ENCODE measurements around the gene NDRG2.
"Not testable (repeated sequence)": the region's sequence is repeated elsewhere in the genome, so short reads cannot be mapped to it uniquely, and the experiment has no call there.

Gene NDRG2

GRCh38 chr14:21033133-21033698, 8.4 kb upstream of the NDRG2 start:
- DNase-seq: no peak

- no peak for DNase-seq
Observed at GRCh38 chr14:21032326-21033132, 7.7 kb upstream of the NDRG2 start.

GRCh38 chr14:21030531-21030930, 5.7 kb upstream of the NDRG2 start:
- DNase-seq: no peak

GRCh38 chr14:21029917-21030316, 5.1 kb upstream of the NDRG2 start, which contains the start of gene TPPP2:
Gene TPPP2 (plus strand): TSS chr14:21030217. CDS start chr14:21030582, 365 bp downstream.
- no peak for DNase-seq

DNA sequence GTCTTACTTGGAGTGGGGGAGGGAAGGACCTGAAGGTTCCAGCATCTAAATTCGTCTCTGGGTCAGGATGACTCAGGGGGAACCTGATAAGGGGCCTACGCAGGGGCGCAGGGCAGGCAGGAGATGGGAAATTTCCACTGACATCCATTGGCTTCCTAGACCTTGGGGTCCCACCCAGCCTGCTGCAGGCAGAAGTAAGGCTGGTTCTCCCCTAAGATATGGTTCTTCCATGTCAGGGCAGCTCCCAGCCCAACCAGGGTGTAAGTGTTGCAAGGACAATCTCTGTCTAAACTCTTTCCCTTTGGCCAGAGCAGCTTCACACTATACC, 2.1 kb upstream of the NDRG2 start:
- DNase-seq: no peak

DNA sequence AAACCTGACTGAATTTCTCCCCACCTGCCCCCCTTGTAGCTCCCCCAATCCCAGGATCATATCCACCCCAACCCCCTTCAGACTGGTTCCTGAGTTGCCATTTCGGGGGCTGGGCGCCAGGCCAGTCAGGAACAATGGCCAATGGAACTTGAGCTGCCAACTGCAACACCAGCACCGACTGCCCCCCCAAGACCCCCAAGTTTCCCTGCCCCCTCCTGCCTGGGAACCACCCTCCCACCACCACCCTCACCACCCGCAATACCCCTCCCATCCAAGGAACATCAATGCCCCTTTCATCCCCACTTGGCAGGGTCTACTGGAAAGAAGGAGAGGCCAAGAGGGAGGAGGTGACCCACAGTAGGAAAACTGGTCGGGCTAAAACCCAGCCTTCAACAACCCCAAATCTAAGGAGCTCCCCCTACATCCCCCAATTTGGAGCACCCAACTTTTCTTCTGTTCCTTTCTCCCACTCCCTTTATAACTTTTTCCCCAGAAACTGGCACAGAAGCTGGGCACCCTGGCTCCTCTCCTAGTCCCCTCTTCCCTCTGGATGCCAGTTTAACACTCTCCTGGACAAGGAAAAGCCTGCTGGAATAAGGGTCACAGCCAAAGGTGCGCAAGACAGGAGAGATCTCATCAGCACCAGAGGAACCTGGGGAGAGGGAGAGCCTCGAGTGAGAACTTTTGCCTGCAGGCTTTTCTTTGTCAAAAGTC, 1.6 kb upstream of the NDRG2 start:
- no peak for DNase-seq

GRCh38 chr14:21025371-21026273, 761 bp upstream of the NDRG2 start:
- no peak for DNase-seq

DNA sequence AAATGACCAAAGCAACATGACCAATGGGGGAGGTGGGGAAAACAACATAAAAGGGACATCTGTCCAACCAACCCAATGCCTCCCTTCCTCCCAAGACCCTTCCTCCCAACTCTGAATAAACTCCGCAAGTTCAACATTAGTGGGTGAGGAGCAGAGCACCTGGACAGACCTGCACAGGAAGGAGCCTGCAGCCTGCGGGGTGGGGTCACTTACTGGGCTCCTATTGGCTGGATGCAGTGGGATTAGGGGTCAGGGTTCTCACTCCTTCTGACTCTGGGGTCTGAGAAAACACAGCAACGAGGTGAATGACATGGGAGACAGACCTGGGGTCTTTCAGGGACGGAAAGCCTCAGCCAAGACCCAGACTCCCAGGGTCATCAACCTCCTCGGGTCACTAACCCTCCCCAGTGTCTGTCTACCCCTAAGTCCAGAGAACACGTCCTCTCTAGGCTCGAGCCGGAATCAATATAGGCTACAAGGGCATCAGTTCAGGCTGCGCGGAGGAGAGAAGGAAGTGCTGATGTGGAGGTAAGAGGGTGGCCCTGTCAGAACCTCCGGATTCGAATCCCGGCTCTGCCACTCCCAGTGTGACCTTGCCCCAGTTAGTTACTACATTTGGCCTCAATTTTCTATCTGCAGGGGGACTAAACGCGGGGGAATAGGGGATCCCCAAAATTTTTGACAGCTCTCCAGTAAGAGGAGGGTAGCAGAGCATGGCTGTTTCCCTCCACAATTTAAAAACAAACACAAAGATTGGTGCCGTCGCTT, 860 bp downstream of the NDRG2 start:
- DNase-seq: no peak

GRCh38 chr14:21023174-21023573, 1.7 kb downstream of the NDRG2 start:
- DNase-seq: no peak

DNA sequence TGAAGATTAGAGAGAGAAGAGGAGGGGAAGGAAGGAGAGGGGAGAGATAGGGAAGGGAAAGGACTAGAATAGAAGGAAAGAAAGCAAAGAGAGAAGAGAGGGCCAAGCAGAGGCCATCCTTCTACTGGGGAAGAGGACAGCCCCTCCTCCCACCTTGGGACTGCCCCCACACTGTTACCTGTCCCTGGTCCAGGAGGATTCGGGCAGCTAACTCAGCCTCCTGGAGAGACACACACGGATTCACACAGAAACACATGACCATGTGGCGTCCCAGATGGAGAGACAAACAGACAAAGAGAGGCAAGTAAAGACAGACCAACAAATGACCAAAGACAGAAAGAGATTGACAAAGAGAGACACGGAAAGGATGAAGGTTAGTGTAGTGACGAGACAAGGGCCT, 2.2 kb downstream of the NDRG2 start:
- no peak for DNase-seq

GRCh38 chr14:21020977-21021545, 3.8 kb downstream of the NDRG2 start:
- DNase-seq: no peak

GRCh38 chr14:21019366-21019765, 5.5 kb downstream of the NDRG2 start:
- DNase-seq: no peak

DNA sequence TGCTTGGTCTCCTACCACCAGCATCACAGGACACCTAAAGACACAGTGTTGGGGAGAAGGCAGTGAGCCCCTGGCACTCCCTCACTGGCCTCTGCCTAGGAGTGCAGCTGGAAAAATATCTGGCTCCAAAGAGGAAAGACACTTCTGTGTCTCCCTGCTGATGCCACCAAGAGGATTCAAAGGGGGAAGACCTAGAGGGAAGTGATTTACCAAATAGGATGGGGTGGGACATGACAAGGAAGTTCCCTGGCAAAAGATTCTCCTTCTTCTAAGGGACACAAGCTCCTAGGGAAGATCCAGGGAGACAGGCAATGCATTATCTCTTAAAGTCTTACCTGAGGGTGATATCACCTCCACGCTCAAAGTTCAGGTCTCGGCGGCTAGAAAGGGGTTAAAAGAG, 6.1 kb downstream of the NDRG2 start:
- DNase-seq: no peak

DNA sequence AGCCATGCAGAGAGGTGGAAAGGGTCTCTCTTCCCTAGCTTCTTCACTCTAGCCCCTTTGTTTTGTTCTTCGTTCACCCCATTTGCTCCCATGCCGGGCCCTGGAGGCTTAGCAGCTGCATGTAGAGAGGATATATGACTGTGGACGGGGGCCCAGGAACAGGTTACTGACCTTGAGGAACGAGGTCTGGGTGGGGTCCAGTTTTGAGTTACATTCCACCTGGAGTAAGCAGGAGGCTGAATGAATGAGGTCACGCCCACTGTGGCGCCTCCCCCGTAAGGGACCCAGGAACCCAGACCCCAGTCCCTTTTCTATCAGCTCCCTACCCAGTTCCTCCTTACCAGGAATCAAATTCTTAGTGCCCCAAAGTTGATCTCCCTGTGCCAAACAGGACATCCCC, 6.6 kb downstream of the NDRG2 start:
- DNase-seq: no peak

GRCh38 chr14:21017528-21018245, 7.2 kb downstream of the NDRG2 start:
- no peak for DNase-seq

GRCh38 chr14:21016413-21017190, 8.3 kb downstream of the NDRG2 start:
- no peak for DNase-seq

- DNase-seq: no peak
Observed at GRCh38 chr14:21015312-21015711, 9.5 kb downstream of the NDRG2 start.

DNA sequence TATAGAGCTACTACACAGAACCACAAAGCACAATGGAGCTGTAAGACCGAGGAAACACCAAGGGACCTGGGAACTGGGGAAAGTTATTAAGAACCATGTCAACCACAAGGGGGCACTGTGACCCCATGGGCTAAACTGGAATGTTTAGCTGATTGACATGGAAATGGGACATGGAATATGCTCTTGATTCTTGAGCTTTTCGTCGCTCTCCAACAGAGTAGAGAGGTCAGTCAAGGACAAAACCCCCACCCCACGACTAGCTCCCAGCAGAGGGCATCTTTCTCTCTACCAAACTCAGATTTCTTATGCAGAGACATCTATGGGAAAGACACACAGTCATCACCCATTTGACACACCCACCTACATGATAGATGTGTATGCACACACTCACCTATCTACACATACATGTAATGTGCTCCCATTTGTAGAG, 10.1 kb downstream of the NDRG2 start:
- peak; percentile 77 for DNase-seq

DNA sequence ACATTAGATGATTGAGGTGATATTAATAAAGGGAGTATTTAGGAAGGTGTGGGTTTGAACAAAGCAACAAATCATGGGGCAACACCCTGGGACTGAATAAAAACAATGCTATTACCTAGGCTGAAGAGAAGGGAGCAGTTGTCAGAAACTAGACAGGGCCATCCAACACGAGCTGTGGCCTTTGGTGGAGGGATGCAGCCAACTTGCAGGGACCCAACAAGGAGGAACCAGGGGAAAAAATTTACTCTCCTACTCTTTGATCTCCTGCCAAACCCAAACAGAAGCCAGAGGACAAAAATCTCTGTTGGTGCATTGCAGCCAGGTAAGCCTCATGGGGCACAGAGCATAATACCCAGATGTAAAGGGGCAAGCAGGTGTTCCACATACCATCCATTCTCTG, 13.7 kb downstream of the NDRG2 start:
- no peak for DNase-seq

- DNase-seq: not testable (repeated sequence)
Observed at GRCh38 chr14:21009721-21010120, 15.1 kb downstream of the NDRG2 start.

Measured in activated CD4-positive, CD25-positive, alpha-beta regulatory T cell treated with anti-CD3 and anti-CD28 coated beads, Interleukin-2, amount 50 U/mL, for 72 hours (primary cell).